Suprapubic skin (tissue), 4 donors: Measurements from ENCODE around the gene RBM8A. TPM values are rescaled to one million over a fixed set of nuclear protein-coding genes. Genes with fewer than 3 reads are reported as not detected.
"Not testable (repeated sequence)": the region's sequence is repeated elsewhere in the genome, so short reads cannot be mapped to it uniquely, and the experiment has no call there.

ENCODE experiments used
- DNase-seq, 2 donors: peaks; one replicate each; pipeline ENCODE4 v3.0.0-alpha.2; 2019; ENCODE audit warnings: low spot score in 2 of 2
- H3K27ac ChIP-seq: fragments of 200-600 bp; sonication (generic); one replicate; pipeline ENCODE4 v1.5.1; 2019
- H3K27me3 ChIP-seq: fragments of 200-600 bp; sonication (generic); one replicate; pipeline ENCODE4 v1.5.1; 2019
- H3K36me3 ChIP-seq: fragments of 200-600 bp; sonication (generic); one replicate; pipeline ENCODE4 v1.5.1; 2019
- H3K4me1 ChIP-seq: fragments of 200-600 bp; sonication (generic); one replicate; pipeline ENCODE4 v1.5.1; 2019
- H3K4me3 ChIP-seq: fragments of 200-600 bp; sonication (generic); one replicate; pipeline ENCODE4 v1.5.1; 2019; ENCODE audit warnings: mild to moderate bottlenecking
- H3K9me3 ChIP-seq: fragments of 200-600 bp; sonication (generic); one replicate; pipeline ENCODE4 v1.5.1; 2019
- EP300 ChIP-seq: sonication (generic); formaldehyde crosslinking; IDR thresholded peaks from one replicate; pipeline ENCODE4 v1.6.1; 2017; ENCODE audit warnings: antibody characterized with exemption
- POLR2A ChIP-seq, 2 donors: fragments of 450-650 bp; IDR thresholded peaks; one replicate each; pipeline ENCODE4 v1.6.1; 2017; ENCODE audit warnings: antibody characterized with exemption in 2 of 2, mild to moderate bottlenecking in 2 of 2, moderate library complexity in 2 of 2
- POLR2AphosphoS5 ChIP-seq, 3 donors: sonication (generic); formaldehyde crosslinking; IDR thresholded peaks; one replicate each; pipeline ENCODE4 v1.6.1; 2017; ENCODE audit warnings: antibody characterized with exemption in 3 of 3
- WGBS: methylation state at CpG from one replicate; pipeline ENCODE4 v1.1.5; 2018; 5-methylcytosine and 5-hydroxymethylcytosine counted together
- total RNA-seq, 4 donors: library from RNA; depleted of rRNA; stranded (reverse); fragments of >200 nt; gene quantifications; one replicate each; pipeline ENCODE4 v1.1.0, GENCODE V29; 2016
- TF ChIP-seq, protein P1 (sequence below), 2 donors: fragments of 200-600 bp in 1 of 2; fragments of 450-650 bp in 1 of 2; sonication (generic) in 1 of 2; IDR thresholded peaks; one replicate each; pipeline ENCODE4 v1.5.1; 2016 to 2019; ENCODE audit warnings: antibody characterized with exemption in 2 of 2, mild to moderate bottlenecking in 1 of 2, moderate library complexity in 1 of 2

The RBM8A gene
- total RNA-seq, 4 donors from 2014 or later = 92.2 to 186 (median 134) TPM

DNA sequence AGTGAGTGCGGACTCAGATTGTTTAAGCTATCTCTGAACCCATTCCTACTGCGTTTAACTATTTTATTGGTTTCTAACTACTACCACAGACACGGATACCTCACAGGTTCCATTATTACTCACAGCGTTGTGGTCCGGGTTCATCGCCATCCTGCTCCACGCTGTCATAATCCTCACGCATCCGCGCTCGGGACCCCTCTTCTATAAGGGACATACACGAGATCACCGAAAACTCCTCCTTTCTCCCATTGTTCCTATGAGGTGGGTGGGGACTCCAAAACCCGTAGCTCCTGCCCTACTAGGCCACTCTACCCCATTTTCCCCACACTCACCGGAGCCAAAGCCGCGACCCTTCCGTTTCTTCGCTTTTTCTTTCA lies 610 bp downstream of the RBM8A start:
- 6% methylated on average over 19 of the region's 19 CpGs for WGBS
- H3K4me3 ChIP-seq = peak overlapping the region; percentile 78
- no peaks in the 10 kb centered on the region for H3K27me3 ChIP-seq
- H3K9me3 ChIP-seq = no peaks in the 10 kb centered on the region
- TF ChIP-seq POLR2AphosphoS5 (IDR thresholded peaks at IDR 0.05) = no peak
- TF ChIP-seq EP300 = no peak
- TF ChIP-seq POLR2A (IDR thresholded peaks at IDR 0.05) = no peak
- TF ChIP-seq, protein P1, sequence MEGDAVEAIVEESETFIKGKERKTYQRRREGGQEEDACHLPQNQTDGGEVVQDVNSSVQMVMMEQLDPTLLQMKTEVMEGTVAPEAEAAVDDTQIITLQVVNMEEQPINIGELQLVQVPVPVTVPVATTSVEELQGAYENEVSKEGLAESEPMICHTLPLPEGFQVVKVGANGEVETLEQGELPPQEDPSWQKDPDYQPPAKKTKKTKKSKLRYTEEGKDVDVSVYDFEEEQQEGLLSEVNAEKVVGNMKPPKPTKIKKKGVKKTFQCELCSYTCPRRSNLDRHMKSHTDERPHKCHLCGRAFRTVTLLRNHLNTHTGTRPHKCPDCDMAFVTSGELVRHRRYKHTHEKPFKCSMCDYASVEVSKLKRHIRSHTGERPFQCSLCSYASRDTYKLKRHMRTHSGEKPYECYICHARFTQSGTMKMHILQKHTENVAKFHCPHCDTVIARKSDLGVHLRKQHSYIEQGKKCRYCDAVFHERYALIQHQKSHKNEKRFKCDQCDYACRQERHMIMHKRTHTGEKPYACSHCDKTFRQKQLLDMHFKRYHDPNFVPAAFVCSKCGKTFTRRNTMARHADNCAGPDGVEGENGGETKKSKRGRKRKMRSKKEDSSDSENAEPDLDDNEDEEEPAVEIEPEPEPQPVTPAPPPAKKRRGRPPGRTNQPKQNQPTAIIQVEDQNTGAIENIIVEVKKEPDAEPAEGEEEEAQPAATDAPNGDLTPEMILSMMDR (IDR thresholded peaks at IDR 0.05) = no peak
- H3K4me1 ChIP-seq = peaks cover 20% of the 10 kb centered on the region
- DNase-seq = no peak
- peaks cover 22% of the 10 kb centered on the region for H3K36me3 ChIP-seq
- peak overlapping the region; percentile 97 for H3K27ac ChIP-seq

DNA sequence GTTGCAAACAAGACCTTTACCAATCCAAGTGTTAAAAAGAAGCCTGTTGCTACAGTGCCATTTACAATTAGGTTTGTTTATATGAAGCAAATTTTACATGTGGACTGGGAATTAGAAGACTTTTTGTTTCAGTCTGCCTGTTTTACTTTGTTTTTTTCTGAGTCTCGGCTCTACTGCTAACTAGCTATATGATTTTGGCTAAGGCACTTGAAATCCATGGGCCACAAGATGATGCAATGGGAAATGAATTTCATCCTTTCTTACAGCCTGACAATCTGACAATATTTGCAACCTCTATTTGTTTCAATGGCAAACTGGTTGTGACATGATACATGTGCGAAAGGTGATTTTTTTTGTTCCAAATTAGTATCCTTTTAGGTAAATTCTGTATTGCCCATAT lies 5.0 kb downstream of the RBM8A start:
- TF ChIP-seq POLR2A (IDR thresholded peaks at IDR 0.05) = no peak
- no peak for TF ChIP-seq EP300
- Histone ChIP-seq H3K4me1 (peaks cover 32% of the 10 kb centered on the region), H3K9me3 (no peaks in the 10 kb centered on the region), H3K36me3 (peaks cover 22% of the 10 kb centered on the region), H3K27ac (no peak overlapping the region), H3K4me3 (no peak overlapping the region), H3K27me3 (no peaks in the 10 kb centered on the region)
- 68% methylated on average over 2 of the region's 2 CpGs for WGBS
- no peak for DNase-seq

DNA sequence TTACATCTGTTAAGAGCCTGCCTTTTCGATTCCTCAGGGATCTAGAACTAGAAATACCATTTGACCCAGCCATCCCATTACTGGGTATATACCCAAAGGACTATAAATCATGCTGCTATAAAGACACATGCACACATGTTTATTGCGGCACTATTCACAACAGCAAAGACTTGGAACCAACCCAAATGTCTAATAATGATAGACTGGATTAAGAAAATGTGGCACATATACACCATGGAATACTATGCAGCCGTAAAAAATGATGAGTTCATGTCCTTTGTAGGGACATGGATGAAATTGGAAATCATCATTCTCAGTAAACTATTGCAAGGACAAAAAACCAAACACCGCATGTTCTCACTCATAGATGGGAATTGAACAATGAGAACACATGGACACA lies 7.0 kb downstream of the RBM8A start:
- peaks cover 35% of the 10 kb centered on the region for H3K4me1 ChIP-seq
- 78% methylated on average over 2 of the region's 4 CpGs for WGBS

DNA sequence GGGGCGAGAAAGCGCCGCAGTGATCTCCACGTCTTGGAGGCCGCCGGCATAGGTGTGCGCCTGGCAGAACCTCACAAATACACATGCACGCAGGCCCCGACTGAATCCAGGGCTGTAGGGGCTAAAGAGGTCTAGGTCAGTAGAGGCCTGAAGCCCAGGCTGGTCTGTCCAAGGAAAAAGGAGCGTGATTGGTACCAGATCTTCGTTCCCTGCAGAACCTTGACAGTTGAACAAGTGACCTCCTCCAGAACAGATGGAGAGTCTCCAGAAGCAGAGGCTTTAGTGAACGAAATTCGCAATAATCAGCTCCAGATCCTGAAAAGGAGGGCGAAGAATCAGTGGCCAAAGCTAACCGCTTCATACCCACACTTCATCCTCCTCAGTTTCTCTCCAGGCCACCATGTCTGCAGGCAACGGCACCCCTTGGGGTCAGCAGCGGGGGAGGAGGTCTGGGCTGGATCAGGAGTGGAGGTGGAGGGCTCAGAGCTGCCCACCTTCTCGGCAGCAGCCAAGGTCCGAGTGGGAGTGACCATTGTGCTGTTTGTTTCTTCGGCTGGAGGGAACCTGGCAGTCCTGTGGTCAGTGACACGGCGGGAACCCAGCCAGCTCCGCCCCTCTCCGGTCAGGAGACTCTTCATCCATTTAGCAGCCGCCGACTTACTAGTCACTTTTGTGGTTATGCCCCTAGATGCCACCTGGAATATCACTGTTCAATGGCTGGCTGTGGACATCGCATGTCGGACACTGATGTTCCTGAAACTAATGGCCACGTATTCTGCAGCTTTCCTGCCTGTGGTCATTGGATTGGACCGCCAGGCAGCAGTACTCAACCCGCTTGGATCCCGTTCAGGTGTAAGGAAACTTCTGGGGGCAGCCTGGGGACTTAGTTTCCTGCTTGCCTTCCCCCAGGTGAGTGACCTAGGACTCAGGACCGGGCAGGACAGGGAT lies 8.0 kb downstream of the RBM8A start:
- DNase-seq = peak; percentile 83 to 95
- WGBS = 5% methylated on average over 25 of the region's 33 CpGs
- Histone ChIP-seq H3K9me3 (no peaks in the 10 kb centered on the region), H3K27ac (peak overlapping the region; percentile 94), H3K27me3 (no peaks in the 10 kb centered on the region), H3K4me3 (peak overlapping the region; percentile 80), H3K4me1 (peaks cover 35% of the 10 kb centered on the region), H3K36me3 (peaks cover 34% of the 10 kb centered on the region)
- no peak for TF ChIP-seq EP300
- no peak for TF ChIP-seq POLR2AphosphoS5 (IDR thresholded peaks at IDR 0.05)
- TF ChIP-seq POLR2A (IDR thresholded peaks at IDR 0.05) = no peak
- TF ChIP-seq, protein P1 (IDR thresholded peaks at IDR 0.05) = no peak

More for the DNA sequence above, 7.0 kb downstream of the RBM8A start:
- H3K9me3 ChIP-seq, H3K27ac ChIP-seq, H3K4me3 ChIP-seq, H3K27me3 ChIP-seq, DNase-seq: not testable (repeated sequence)
- H3K36me3 ChIP-seq = peaks cover 24% of the 10 kb centered on the region

DNA sequence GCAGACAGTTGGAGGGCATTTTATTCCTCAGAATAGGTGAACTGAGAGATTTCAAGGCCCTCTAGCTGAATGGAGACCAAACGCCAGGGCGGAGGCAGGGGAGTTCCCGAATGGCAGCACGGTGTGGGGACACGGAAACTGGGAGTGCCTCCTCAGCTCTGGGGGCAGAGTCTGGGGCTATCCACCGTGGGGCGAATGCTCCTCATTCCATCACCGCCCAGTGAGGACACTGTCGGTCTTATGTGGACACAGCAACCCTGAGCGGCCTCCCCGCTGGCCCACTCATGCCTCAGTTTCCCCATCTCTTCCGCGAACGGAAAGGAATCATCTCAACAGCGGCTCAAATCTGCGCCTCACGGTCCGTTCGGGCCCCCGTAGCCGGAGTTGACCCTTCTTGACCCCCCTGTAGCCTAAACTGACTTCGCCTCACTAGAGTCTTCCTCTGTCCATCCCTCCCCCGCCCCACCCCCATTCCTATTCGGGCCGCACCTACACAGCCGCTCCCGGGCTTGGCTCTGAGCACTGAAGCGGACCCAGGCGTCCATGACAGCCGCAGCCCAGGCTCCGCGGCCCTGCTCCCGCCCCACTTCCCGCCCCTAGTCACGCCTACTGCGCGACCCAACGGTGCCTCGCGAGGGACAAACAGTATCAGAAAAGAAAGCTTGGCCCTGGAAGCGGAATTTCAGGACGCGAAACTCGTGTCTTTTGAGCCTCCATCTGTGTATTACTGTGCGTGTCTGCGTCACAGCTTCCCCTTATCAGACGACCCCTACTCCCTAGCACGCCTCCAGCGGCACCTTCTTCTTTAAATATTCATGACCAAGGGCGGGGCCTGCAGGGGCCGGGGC lies 8.9 kb downstream of the RBM8A start, which contains the start of gene PEX11B:
PEX11B (minus strand) TSS at position 574 of the 848 bp plus-strand sequence; CDS start at position 545, 29 bp downstream.
- no peaks in the 10 kb centered on the region for H3K27me3 ChIP-seq
- peak; percentile 94 to 95 for DNase-seq
- peaks cover 35% of the 10 kb centered on the region for H3K4me1 ChIP-seq
- peaks cover 27% of the 10 kb centered on the region for H3K36me3 ChIP-seq
- H3K9me3 ChIP-seq = no peaks in the 10 kb centered on the region
- peak within 1 kb of the TSS; percentile 80 for H3K4me3 ChIP-seq
- WGBS = under 1% methylated on average over 36 of the region's 51 CpGs
- TF ChIP-seq EP300 (no peak), POLR2AphosphoS5 (IDR thresholded peaks at IDR 0.05) (peak; percentile 57 to 97 (median 59)), POLR2A (IDR thresholded peaks at IDR 0.05) (peak in 1 of 2 donors; percentile 50)
- peak within 1 kb of the TSS; percentile 94 for H3K27ac ChIP-seq

DNA sequence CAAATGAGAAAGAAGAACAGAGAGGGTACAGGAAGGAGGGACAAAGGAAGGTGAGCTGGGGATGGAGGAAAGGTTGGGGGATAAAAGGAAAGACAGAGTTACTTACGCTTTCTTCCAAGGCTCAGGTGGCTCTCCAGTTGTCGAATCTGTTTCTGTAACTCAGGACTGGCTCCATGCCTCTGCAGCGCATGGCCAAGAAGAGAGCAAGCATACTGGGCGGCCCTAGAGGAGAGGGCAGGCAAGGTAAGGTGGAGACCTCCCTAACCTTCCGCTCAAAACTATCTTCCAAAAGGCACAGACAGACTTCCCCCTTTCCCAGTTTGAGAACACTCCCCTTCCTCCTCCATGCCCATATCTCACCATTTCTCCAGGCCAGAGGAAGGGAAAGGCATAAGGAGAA lies 9.7 kb downstream of the RBM8A start:
- Histone ChIP-seq H3K9me3 (no peaks in the 10 kb centered on the region), H3K4me3 (peak overlapping the region; percentile 80), H3K27ac (peak overlapping the region; percentile 94), H3K27me3 (no peaks in the 10 kb centered on the region), H3K36me3 (peaks cover 26% of the 10 kb centered on the region), H3K4me1 (peaks cover 35% of the 10 kb centered on the region)
- no peak for DNase-seq
- TF ChIP-seq, protein P1 (IDR thresholded peaks at IDR 0.05) = no peak
- TF ChIP-seq EP300 = no peak
- TF ChIP-seq POLR2A (IDR thresholded peaks at IDR 0.05) = no peak
- no peak for TF ChIP-seq POLR2AphosphoS5 (IDR thresholded peaks at IDR 0.05)
- 48% methylated on average over 5 of the region's 5 CpGs for WGBS
